ENCODE results near the gene ARHGEF16. TPM values are rescaled to one million over a fixed set of nuclear protein-coding genes. Genes with fewer than 3 reads are reported as not detected.

The ARHGEF16 gene
- polyA plus RNA-seq, 1 of the 3 experiments (the other 2 are of a cell fraction) = 0.18 TPM

- POLR2A ChIA-PET = no interaction called here
- Histone ChIP-seq H3K9ac (no peak overlapping the region), H3K9me3 (no peaks in the 10 kb centered on the region), H3K4me3 (ENCODE audit: low read depth in 2 of 2, low read length in 1 of 2) (no peak overlapping the region), H2AFZ (ENCODE audit: low read depth) (no peak overlapping the region), H3K4me2 (no peak overlapping the region), H3K27me3 (ENCODE audit: insufficient read depth) (peaks cover 21% of the 10 kb centered on the region), H3K27ac (ENCODE audit: low read depth in 2 of 2, low read length in 1 of 2) (no peak overlapping the region), H3K36me3 (replicated peaks in 1 of 2; ENCODE audit: control insufficient read depth in 1 of 2, insufficient read depth in 2 of 2, low read length in 1 of 2) (no peaks in the 10 kb centered on the region), H3K9me2 (no peaks in the 10 kb centered on the region), H3K79me2 (ENCODE audit: insufficient read depth) (no peaks in the 10 kb centered on the region), H4K20me1 (ENCODE audit: insufficient read depth) (no peaks in the 10 kb centered on the region), H3K4me1 (ENCODE audit: control insufficient read depth in 1 of 2, insufficient read depth in 2 of 2, low read depth in 1 of 2, low read length in 1 of 2) (no peaks in the 10 kb centered on the region), H3F3A (replicated peaks; ENCODE audit: insufficient read depth) (no peaks in the 10 kb centered on the region)
- TF ChIP-seq CHD2 (IDR thresholded peaks at IDR 0.05; ENCODE audit: low read length, partially characterized antibody) = no peak
- TF ChIP-seq FOXJ3 (CRISPR knock-in tag; IDR thresholded peaks at IDR 0.05) = no peak
- no peak for TF ChIP-seq TAF1 (IDR thresholded peaks at IDR 0.05; ENCODE audit: borderline replicate concordance, low read depth, low read length)
- TF ChIP-seq EP300 (IDR thresholded peaks at IDR 0.05; ENCODE audit: borderline replicate concordance in 1 of 2, low read depth in 1 of 2, low read length in 1 of 2) = no peak
- TF ChIP-seq TCF12 (IDR thresholded peaks at IDR 0.05) = no peak
- CTCF ChIA-PET = interaction anchor here (0.6 to 2.6 kb wide), 8 partner anchors 10 to 417 kb away, joined by 3 to 9 read pairs (median 6); no protein-coding TSS in a partner anchor
- no peak for DNase-seq
- no CpG with 5 or more reads among the region's 23 CpGs for whole genome bisulfite sequencing (ENCODE audit: low lambda C conversion rate)
Measured at GRCh38 chr1:3423245-3423829, 31.1 kb upstream of the ARHGEF16 start.

- H4K20me1 ChIP-seq (ENCODE audit: insufficient read depth) = no peaks in the 10 kb centered on the region
- no peaks in the 10 kb centered on the region for H3K4me1 ChIP-seq (ENCODE audit: control insufficient read depth in 1 of 2, insufficient read depth in 2 of 2, low read depth in 1 of 2, low read length in 1 of 2)
- no peak overlapping the region for H3K27ac ChIP-seq (ENCODE audit: low read depth in 2 of 2, low read length in 1 of 2)
- no peak overlapping the region for H3K9ac ChIP-seq
- POLR2A ChIA-PET = no interaction called here
- no peaks in the 10 kb centered on the region for H3K79me2 ChIP-seq (ENCODE audit: insufficient read depth)
- no peak for DNase-seq
- H3K36me3 ChIP-seq (replicated peaks in 1 of 2; ENCODE audit: control insufficient read depth in 1 of 2, insufficient read depth in 2 of 2, low read length in 1 of 2) = no peaks in the 10 kb centered on the region
- no peak overlapping the region for H3K4me3 ChIP-seq (ENCODE audit: low read depth in 2 of 2, low read length in 1 of 2)
- no peaks in the 10 kb centered on the region for H3K9me3 ChIP-seq
- no peaks in the 10 kb centered on the region for H3F3A ChIP-seq (replicated peaks; ENCODE audit: insufficient read depth)
- H2AFZ ChIP-seq (ENCODE audit: low read depth) = no peak overlapping the region
- peaks cover 21% of the 10 kb centered on the region for H3K27me3 ChIP-seq (ENCODE audit: insufficient read depth)
- H3K4me2 ChIP-seq = no peak overlapping the region
- CTCF ChIA-PET = interaction anchor here (0.6 to 2.6 kb wide), 33 partner anchors 8 to 870 kb away, joined by 3 to 22 read pairs (median 4); no protein-coding TSS in a partner anchor
- no peaks in the 10 kb centered on the region for H3K9me2 ChIP-seq
- 31% methylated on average over 18 of the region's 28 CpGs for WGBS (ENCODE audit: low lambda C conversion rate)
- TF ChIP-seq REST (IDR thresholded peaks at IDR 0.05; ENCODE audit: low read depth, low read length) = no peak
- no peak for TF ChIP-seq PBX3 (IDR thresholded peaks at IDR 0.05)
- TF ChIP-seq JUND (IDR thresholded peaks at IDR 0.05) = no peak
- no peak for TF ChIP-seq CHD2 (IDR thresholded peaks at IDR 0.05; ENCODE audit: low read length, partially characterized antibody)
- TF ChIP-seq TCF12 (IDR thresholded peaks at IDR 0.05) = no peak
- TF ChIP-seq IRF3 (IDR thresholded peaks at IDR 0.05; ENCODE audit: low read depth, low read length) = no peak
Measured at GRCh38 chr1:3423896-3424611, 30.4 kb upstream of the ARHGEF16 start.

Data from SK-N-SH (cell line).